ENCODE results near the gene CCT7.

CCT7 gene

GRCh38 chr2:73225513-73226360 lies 8.4 kb upstream of the CCT7 start:
- no peak overlapping the region for H3K4me3 ChIP-seq (ENCODE audit: low read length)
- DNase-seq (ENCODE audit: low read depth) = no peak
- no peak for TF ChIP-seq CTCF (conservative IDR thresholded peaks at IDR 0.05; ENCODE audit: low read depth, low read length)

DNA sequence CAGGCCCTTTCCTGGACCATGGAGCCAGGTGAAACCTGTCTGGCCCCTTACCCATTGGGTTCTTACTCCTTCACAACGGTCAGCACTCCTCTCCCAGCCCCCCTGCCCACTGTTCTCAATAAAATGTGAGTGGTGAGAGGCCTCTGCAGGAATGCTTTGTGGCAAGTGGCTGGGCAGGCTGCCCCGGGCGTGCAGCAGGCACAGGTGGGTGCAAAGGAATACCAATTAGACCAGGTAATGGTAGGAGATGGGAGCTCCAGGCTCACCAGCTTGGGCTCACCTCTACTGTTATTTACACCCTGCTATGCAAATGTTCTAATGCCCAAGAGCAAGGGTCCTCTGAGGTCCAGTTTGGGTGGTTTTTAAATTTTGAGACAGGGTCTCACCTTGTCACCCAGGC lies 7.0 kb upstream of the CCT7 start:
- no peak overlapping the region for H3K4me3 ChIP-seq (ENCODE audit: low read length)
- no peak for DNase-seq (ENCODE audit: low read depth)
- no peak for TF ChIP-seq CTCF (conservative IDR thresholded peaks at IDR 0.05; ENCODE audit: low read depth, low read length)

DNA sequence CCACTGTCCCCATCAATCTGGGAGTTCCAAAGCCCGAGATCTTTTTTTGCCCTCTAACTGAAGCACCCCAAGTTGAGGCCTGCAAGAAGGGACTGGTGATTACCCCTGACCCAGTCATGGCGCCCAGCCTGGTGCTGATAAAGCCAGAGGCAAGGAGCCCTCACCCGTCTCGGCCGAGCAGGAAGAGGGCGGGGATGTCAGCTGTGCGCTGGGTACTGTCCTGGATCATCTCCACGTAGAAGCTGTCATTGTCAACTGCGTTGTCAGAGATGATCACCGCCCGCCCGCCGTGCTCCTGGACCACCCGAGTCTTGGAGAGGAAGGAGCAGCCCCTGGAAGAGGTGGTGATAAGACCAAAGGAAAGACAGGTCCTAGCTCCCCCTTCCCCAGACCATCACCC lies 5.5 kb upstream of the CCT7 start:
- no peak for DNase-seq (ENCODE audit: low read depth)
- no peak overlapping the region for H3K4me3 ChIP-seq (ENCODE audit: low read length)
- no peak for TF ChIP-seq CTCF (conservative IDR thresholded peaks at IDR 0.05; ENCODE audit: low read depth, low read length)

- TF ChIP-seq CTCF (conservative IDR thresholded peaks at IDR 0.05; ENCODE audit: low read depth, low read length) = no peak
- no peak for DNase-seq (ENCODE audit: low read depth)
- H3K4me3 ChIP-seq (ENCODE audit: low read length) = peak overlapping the region; percentile 77
Observed at GRCh38 chr2:73232403-73233153, 1.5 kb upstream of the CCT7 start.

DNA sequence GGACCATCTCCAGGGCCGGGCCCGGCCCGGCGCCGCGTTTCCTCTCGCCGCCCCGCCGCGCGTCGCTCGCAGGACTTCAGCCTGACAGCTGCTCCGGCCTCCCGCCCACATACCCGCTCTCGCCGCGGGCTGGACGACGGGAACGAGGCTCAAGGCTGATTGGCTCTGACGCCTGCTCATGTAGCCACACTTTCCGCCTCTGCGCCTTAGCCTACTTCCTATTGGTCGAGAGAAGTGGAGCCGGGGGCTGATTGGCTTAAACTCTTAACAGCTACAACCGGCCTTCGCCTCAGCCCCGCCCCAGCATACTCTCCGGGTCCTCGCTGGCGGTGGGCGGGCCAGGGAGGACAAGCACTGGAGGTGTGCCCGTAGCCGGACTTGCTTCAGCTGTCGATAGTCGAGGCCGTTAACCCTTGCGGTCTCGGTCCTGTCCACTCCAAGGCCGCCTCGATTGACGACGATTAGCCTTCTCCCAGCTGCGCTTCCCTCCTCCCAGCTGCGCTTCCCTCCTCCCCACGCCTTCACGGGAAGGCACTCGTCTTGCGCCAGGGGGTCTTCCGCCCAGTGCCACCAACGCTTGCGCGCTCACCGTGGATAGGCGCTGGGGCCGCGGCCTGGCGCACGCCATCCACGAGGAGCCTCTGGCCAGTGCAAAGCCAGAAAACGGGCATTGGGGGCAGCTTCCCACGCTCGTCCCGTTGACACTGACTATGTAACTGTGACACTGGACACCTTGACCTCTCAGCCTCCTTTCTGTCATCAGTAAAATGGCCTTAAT lies 765 bp upstream of the CCT7 start, which contains the start of gene PRADC1:
PRADC1 (minus strand) TSS at position 86 of the 778 bp plus-strand sequence; CDS start at position 7, 79 bp downstream.
- no peak for TF ChIP-seq CTCF (conservative IDR thresholded peaks at IDR 0.05; ENCODE audit: low read depth, low read length)
- H3K4me3 ChIP-seq (ENCODE audit: low read length) = peak within 1 kb of the TSS; percentile 96
- DNase-seq (ENCODE audit: low read depth) = peak; percentile 99

DNA sequence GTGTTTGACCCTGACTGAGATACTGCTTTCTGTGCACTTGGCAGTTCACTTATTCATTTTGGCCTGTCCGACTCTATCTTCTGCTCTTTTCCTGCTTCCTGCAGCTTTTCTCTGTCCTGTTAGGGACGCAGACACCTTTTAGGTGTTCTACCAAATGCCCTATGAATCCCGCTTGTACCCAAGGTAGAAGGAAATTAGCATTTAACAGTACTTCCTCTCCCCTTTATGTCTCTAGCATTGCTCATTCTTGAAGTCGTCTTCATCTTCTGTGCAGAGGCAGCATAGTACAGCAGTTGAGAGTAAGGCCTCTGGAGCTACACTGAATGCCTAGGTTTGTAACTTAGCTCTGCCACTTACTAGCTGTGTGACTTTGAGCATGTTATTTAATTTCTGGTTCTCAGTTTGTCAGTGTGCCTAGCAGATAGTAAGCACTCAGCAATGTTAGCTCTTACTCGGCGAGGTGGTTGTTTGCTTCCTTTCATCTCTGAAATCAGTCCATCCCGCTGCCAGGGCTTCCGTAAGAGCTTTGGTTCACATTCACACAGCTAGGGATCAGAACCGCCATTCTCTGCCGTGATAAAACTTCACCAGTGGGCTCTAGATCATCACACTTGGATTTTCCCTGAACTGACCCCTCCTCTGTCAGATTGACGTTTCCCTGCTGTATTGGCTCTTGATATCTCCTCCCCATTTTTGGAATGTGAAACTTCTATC lies 1.4 kb downstream of the CCT7 start:
- no peak for DNase-seq (ENCODE audit: low read depth)
- peak overlapping the region; percentile 96 for H3K4me3 ChIP-seq (ENCODE audit: low read length)
- no peak for TF ChIP-seq CTCF (conservative IDR thresholded peaks at IDR 0.05; ENCODE audit: low read depth, low read length)
